Smooth muscle cell (in vitro differentiated cells): ENCODE measurements around the gene CSNK1G1. TPM values are rescaled to one million over a fixed set of nuclear protein-coding genes. Genes with fewer than 3 reads are reported as not detected.

Source experiments
- DNase-seq: peaks from one replicate; lab custom pipeline; 2025; ENCODE audit not compliant: unreplicated experiment; lab: John Stamatoyannopoulos, UW
- H2AFZ ChIP-seq: fragments of 200-600 bp; sonication (generic); 2 replicates; pipeline ENCODE4 v1.6.0; 2016; ENCODE audit warnings: antibody characterized with exemption, low read depth, mild to moderate bottlenecking
- H3F3A ChIP-seq: fragments of 200-600 bp; sonication (generic); 2 replicates; pipeline ENCODE4 v1.6.0; 2017; ENCODE audit warnings: antibody characterized with exemption, low read depth
- H3K27ac ChIP-seq: fragments of 200-600 bp; sonication (generic); 2 replicates; pipeline ENCODE4 v1.5.1; 2016; ENCODE audit warnings: low read depth, mild to moderate bottlenecking
- H3K27me3 ChIP-seq: fragments of 200-600 bp; sonication (generic); 2 replicates; pipeline ENCODE4 v1.6.1; 2016; ENCODE audit warnings: low read depth, mild to moderate bottlenecking
- H3K36me3 ChIP-seq: fragments of 200-600 bp; sonication (generic); 2 replicates; pipeline ENCODE4 v1.5.1; 2016; ENCODE audit warnings: low read depth
- H3K4me1 ChIP-seq: fragments of 200-600 bp; sonication (generic); 2 replicates; pipeline ENCODE4 v1.5.1; 2016; ENCODE audit warnings: low read depth
- H3K4me2 ChIP-seq: fragments of 200-600 bp; sonication (generic); 2 replicates; pipeline ENCODE4 v1.6.0; 2016; ENCODE audit warnings: mild to moderate bottlenecking
- H3K4me3 ChIP-seq: fragments of 200-600 bp; sonication (generic); 2 replicates; pipeline ENCODE4 v1.5.1; 2016; ENCODE audit warnings: mild to moderate bottlenecking
- H3K79me2 ChIP-seq: fragments of 200-600 bp; sonication (generic); 2 replicates; pipeline ENCODE4 v1.6.0; 2016; ENCODE audit warnings: low read depth, mild to moderate bottlenecking
- H3K9ac ChIP-seq: fragments of 200-600 bp; sonication (generic); 2 replicates; pipeline ENCODE4 v1.6.0; 2016; ENCODE audit warnings: low read depth
- H3K9me3 ChIP-seq: fragments of 200-600 bp; sonication (generic); replicated peaks from 2 replicates; pipeline ENCODE4 v1.5.1; 2016; ENCODE audit warnings: low read depth
- H4K20me1 ChIP-seq: fragments of 200-600 bp; sonication (generic); 2 replicates; pipeline ENCODE4 v1.6.0; 2016; ENCODE audit warnings: low read depth
- CTCF ChIP-seq: fragments of 200-600 bp; sonication (generic); IDR thresholded peaks from 2 replicates; pipeline ENCODE4 v1.5.1; 2017; ENCODE audit warnings: borderline replicate concordance, mild to moderate bottlenecking, antibody characterized with exemption; ENCODE audit not compliant: insufficient read depth, poor library complexity, severe bottlenecking
- WGBS: methylation state at CpG from one replicate; pipeline ENCODE4 v1.1.7; 2016; ENCODE audit warnings: low lambda C conversion rate; 5-methylcytosine and 5-hydroxymethylcytosine counted together
- polyA plus RNA-seq: library from polyadenylated mRNA; unstranded; fragments of >200 nt; fragmentation: Nextera tagmentation; extraction: Ambion mirVana; gene quantifications from 2 replicates; pipeline ENCODE4 v1.2.1, GENCODE V29; 2016
- total RNA-seq: library from RNA; depleted of rRNA; stranded (reverse); fragments of >200 nt; gene quantifications from 2 replicates; pipeline ENCODE4 v1.2.3, GENCODE V29; 2014

Gene CSNK1G1
- total and polyA plus RNA-seq, 2 experiments from 2014 or later, result 12.8 to 23.2 TPM

DNA sequence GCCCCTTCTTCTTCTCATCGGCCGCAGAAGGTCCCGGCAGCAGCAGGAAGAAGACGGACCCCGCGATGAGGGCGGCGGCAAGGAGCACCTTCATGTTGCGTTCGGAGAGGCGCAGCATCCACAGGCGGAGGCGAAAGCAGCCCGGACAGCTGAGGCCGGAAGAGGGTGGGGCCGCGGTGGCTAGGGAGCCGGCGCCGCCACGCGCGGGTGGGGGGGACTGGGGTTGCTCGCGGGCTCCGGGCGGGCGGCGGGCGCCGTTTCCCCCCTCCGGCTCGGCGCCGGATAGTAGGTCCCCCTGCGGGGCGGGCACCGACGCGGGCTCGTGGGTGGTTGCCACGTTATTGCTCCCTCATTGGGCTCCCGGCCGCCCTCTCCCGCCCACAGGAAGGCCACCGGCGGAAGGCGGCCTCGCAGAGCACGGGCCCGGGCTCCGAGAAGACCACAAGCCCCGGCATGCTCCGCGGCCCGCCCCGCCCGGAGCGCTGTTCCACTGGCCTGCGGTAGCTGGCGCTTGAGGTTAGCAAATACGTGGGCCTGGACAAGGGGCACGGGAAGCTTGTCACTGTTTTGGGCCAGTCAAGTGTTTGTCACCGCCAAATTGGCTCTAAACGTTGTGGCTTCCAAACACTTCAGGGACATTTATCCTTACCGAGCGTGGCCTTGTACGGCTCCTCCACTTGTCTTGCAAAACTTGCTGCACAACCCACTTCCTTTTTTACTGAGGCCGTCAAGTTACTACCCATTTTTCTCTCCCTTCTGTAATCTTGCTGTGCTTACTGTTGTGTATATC lies 192.9 kb downstream of the CSNK1G1 start, which contains the start of gene PPIB:
Gene PPIB, minus strand, starts transcription at position 154 of the 790 bp plus-strand sequence. Its CDS starts 36 bp downstream, at position 118.
- peak within 1 kb of the TSS; percentile 70 for H3K27ac ChIP-seq
- DNase-seq, result peak; percentile 91
- H3K27me3 ChIP-seq, result no peaks in the 10 kb centered on the region
- H3K9me3 ChIP-seq, result no peaks in the 10 kb centered on the region
- peak within 1 kb of the TSS; percentile 85 for H3K4me3 ChIP-seq
- H3K4me1 ChIP-seq, result peaks cover 9% of the 10 kb centered on the region
- H2AFZ ChIP-seq, result no peak within 1 kb of the TSS
- H3K36me3 ChIP-seq, result no peaks in the 10 kb centered on the region
- peak within 1 kb of the TSS; percentile 86 for H3K9ac ChIP-seq
- peak within 1 kb of the TSS; percentile 88 for H3K4me2 ChIP-seq
- peaks cover 39% of the 10 kb centered on the region for H4K20me1 ChIP-seq
- TF ChIP-seq CTCF, result no peak
- H3F3A ChIP-seq, result peaks cover 34% of the 10 kb centered on the region
- under 1% methylated on average over 63 of the region's 69 CpGs for WGBS
- peaks cover 40% of the 10 kb centered on the region for H3K79me2 ChIP-seq

GRCh38 chr15:64162478-64162868 lies 193.5 kb downstream of the CSNK1G1 start:
- no peaks in the 10 kb centered on the region for H3K36me3 ChIP-seq
- peaks cover 9% of the 10 kb centered on the region for H3K4me1 ChIP-seq
- peak overlapping the region; percentile 88 for H3K4me2 ChIP-seq
- no peak for TF ChIP-seq CTCF
- H2AFZ ChIP-seq, result no peak overlapping the region
- peak overlapping the region; percentile 85 for H3K4me3 ChIP-seq
- peak overlapping the region; percentile 86 for H3K9ac ChIP-seq
- H3K9me3 ChIP-seq, result no peaks in the 10 kb centered on the region
- peaks cover 45% of the 10 kb centered on the region for H4K20me1 ChIP-seq
- H3K27ac ChIP-seq, result peak overlapping the region; percentile 70
- peaks cover 40% of the 10 kb centered on the region for H3K79me2 ChIP-seq
- peaks cover 40% of the 10 kb centered on the region for H3F3A ChIP-seq
- WGBS, result under 1% methylated on average over 20 of the region's 21 CpGs
- DNase-seq, result no peak
- no peaks in the 10 kb centered on the region for H3K27me3 ChIP-seq

- H3K4me1 ChIP-seq, result peaks cover 9% of the 10 kb centered on the region
- H3F3A ChIP-seq, result peaks cover 46% of the 10 kb centered on the region
- WGBS, result 67% methylated on average over 12 of the region's 12 CpGs
- H3K36me3 ChIP-seq, result no peaks in the 10 kb centered on the region
- H3K27me3 ChIP-seq, result no peaks in the 10 kb centered on the region
- H3K27ac ChIP-seq, result peak overlapping the region; percentile 70
- no peaks in the 10 kb centered on the region for H3K9me3 ChIP-seq
- peaks cover 40% of the 10 kb centered on the region for H3K79me2 ChIP-seq
- peak overlapping the region; percentile 88 for H3K4me2 ChIP-seq
- H4K20me1 ChIP-seq, result peaks cover 51% of the 10 kb centered on the region
- no peak for DNase-seq
- H3K4me3 ChIP-seq, result peak overlapping the region; percentile 85
- H2AFZ ChIP-seq, result no peak overlapping the region
- no peak for TF ChIP-seq CTCF
- peak overlapping the region; percentile 86 for H3K9ac ChIP-seq
These were observed 194.1 kb downstream of the CSNK1G1 start for GRCh38 chr15:64161688-64162477.
